Suprapubic skin (tissue), 3 donors: ENCODE results near the gene TRAIP.

ENCODE experiments used
- CTCF ChIP-seq, 2 donors: fragments of 200-600 bp in 1 of 2; fragments of 450-650 bp in 1 of 2; sonication (generic) in 1 of 2; IDR thresholded peaks; one replicate each; pipeline ENCODE4 v1.5.1; 2016 to 2019; ENCODE audit warnings: antibody characterized with exemption in 2 of 2, mild to moderate bottlenecking in 1 of 2, moderate library complexity in 1 of 2
- POLR2A ChIP-seq, 2 donors: fragments of 450-650 bp; IDR thresholded peaks; one replicate each; pipeline ENCODE4 v1.6.1; 2017; ENCODE audit warnings: antibody characterized with exemption in 2 of 2, mild to moderate bottlenecking in 2 of 2, moderate library complexity in 2 of 2

DNA sequence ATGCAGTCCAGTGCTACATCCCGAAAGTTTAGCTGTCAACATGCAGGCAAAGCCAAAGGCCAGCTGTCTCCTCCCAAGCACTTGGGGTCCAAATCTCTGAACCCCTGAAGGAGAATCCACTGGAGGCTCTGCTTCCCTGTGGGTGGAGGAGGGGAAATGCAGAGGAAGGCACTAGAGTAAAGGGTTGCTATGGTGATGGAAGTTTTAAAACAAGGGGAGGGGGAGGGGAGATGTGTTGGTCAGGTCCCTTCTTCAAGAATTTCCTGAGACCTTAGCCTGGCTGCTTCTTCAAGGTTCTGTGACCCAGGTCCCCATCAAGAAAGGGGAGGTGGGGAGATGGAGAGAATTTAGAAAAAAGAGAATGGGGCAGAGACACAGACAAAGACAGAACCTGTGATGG is 11.0 kb upstream of the TRAIP start:
- TF ChIP-seq CTCF (IDR thresholded peaks at IDR 0.05) (no peak), POLR2A (IDR thresholded peaks at IDR 0.05) (no peak)
